ENCODE results near the gene GNPDA1. TPM values are rescaled to one million over a fixed set of nuclear protein-coding genes. Genes with fewer than 3 reads are reported as not detected.

The GNPDA1 gene
- total RNA-seq, 4 donors from 2014 or later = 16.9 to 40.7 (median 30.6) TPM

DNA sequence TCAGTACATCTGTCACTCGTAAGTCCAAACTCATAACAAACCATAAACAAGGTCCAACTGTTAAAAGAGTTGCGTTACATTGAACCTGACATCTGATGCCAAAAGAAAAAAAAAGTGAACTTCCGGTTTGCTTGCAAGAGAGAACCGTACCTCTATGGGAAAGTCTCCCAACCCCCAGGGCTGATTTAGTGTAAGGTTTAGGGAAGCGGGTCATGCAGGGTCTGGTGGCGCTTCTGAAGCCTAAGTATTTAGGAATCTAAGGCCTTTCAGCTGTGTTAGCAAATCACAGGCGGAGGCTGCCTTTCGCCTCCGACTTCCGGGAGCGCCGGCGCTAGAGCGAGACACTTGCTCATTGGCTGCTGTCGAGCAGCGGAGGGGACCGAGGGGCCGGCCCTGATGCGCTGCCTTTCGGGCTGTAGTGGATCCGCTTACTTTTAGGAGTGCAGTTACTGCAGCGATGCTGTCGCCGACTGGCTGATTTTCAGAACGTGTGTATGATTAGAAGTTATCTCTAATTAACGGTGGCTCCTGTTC, 12.0 kb upstream of the GNPDA1 start:
- peak overlapping the region; percentile 7 for H3K4me3 ChIP-seq (ENCODE audit: low read depth, poor library complexity, severe bottlenecking)
- peak; percentile 79 to 97 for DNase-seq (ENCODE audit: low spot score in 2 of 2)
- intact Hi-C loops (cut with DNase I; ENCODE audit: low total_unique reads) = no loop called here
- no peak for TF ChIP-seq CTCF (IDR thresholded peaks at IDR 0.05)
- no peak for TF ChIP-seq POLR2A (IDR thresholded peaks at IDR 0.05)
- 1% methylated on average over 26 of the region's 26 CpGs for WGBS, 2 donors

DNA sequence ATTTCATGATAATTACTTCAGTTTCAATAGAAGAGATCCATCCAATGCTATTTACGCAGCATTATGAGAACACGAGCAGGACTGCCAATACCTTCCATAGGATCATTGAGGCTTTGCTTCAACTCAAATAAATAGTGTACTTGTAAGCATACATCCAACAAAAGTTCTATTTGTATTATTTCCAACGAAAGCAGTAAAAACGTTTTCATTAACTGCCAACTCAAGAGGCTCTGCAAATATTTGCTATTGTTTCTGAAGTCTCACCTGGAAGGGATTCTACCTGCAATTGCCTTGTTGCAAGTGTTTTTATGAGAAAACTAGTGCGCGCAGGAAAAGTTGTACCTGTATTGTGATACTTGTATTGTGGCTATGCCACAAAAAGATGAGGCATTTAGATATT, 11.0 kb upstream of the GNPDA1 start:
- intact Hi-C loops (cut with DNase I; ENCODE audit: low total_unique reads) = no loop called here
- 86 to 90% methylated on average over 6 of the region's 6 CpGs for WGBS, 2 donors
- no peak for DNase-seq (ENCODE audit: low spot score in 2 of 2)
- H3K4me3 ChIP-seq (ENCODE audit: low read depth, poor library complexity, severe bottlenecking) = no peak overlapping the region
- no peak for TF ChIP-seq CTCF (IDR thresholded peaks at IDR 0.05)
- TF ChIP-seq POLR2A (IDR thresholded peaks at IDR 0.05) = no peak

GRCh38 chr5:142020122-142020659, 7.4 kb upstream of the GNPDA1 start:
- intact Hi-C loops (cut with DNase I; ENCODE audit: low total_unique reads) = no loop called here
- WGBS, 2 donors = 81 to 94% methylated on average over 1 of the region's 1 CpG
- H3K4me3 ChIP-seq (ENCODE audit: low read depth, poor library complexity, severe bottlenecking) = no peak overlapping the region
- TF ChIP-seq POLR2A (IDR thresholded peaks at IDR 0.05) (no peak), CTCF (IDR thresholded peaks at IDR 0.05) (no peak)
- no peak for DNase-seq (ENCODE audit: low spot score in 2 of 2)

DNA sequence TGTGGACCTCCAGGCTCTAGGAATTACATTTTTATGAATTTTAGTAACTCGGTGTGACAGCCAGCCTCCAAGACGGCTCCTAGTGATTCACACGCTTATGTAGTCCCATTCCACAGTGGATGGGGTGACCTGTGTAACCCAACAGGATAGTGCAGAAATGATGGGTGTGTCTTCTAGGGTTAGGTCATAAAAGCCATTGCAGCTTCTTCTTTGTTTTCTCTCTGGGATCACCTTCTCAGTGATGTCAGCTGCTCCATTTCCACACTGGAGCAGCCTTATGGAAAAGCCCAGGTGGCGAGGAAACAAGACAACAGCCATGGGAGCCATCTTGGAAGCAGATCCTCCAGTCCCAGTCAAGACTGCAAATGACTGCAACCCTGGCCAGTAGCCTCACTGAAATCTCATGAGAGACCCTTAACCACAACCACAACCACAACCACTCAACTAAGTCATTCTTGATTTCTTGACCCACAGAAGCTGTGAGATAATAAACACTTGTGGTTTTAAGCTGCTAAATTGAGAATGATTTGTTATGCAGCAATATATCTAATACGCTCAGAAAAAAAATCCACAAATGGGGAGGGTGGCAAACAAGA, 5.1 kb upstream of the GNPDA1 start:
- 86 to 92% methylated on average over 5 of the region's 5 CpGs for WGBS, 2 donors
- DNase-seq (ENCODE audit: low spot score in 2 of 2) = peak in 1 of 2 donors; percentile 32
- intact Hi-C loops (cut with DNase I; ENCODE audit: low total_unique reads) = no loop called here
- no peak overlapping the region for H3K4me3 ChIP-seq (ENCODE audit: low read depth, poor library complexity, severe bottlenecking)
- TF ChIP-seq CTCF (IDR thresholded peaks at IDR 0.05) (no peak), POLR2A (IDR thresholded peaks at IDR 0.05) (no peak)

DNA sequence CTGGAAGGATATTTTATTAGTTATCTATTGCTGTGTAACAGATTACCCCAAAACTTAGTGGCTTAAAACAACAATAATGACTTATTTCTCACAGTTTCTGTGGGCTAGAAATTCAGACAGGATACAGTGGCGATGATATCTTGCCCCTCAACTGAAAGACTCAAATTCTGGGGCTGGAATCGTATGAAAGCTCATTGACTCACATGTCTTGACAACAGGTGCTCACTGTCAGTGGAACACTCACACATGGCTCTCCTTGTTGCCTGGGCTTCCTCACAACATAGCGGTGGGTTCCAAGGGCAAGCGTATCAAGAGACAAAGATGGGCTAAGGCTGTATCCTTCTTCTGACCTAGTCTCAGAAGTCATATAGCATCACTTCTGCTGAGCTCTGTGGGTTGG, 3.7 kb upstream of the GNPDA1 start:
- WGBS, 2 donors = 83 to 86% methylated on average over 4 of the region's 4 CpGs
- intact Hi-C loops (cut with DNase I; ENCODE audit: low total_unique reads) = no loop called here

More for the DNA sequence above, 3.7 kb upstream of the GNPDA1 start:
- H3K4me3 ChIP-seq (ENCODE audit: low read depth, poor library complexity, severe bottlenecking) = no peak overlapping the region
- DNase-seq (ENCODE audit: low spot score in 2 of 2) = peak in 1 of 2 donors; percentile 75
- TF ChIP-seq POLR2A (IDR thresholded peaks at IDR 0.05) = no peak
- no peak for TF ChIP-seq CTCF (IDR thresholded peaks at IDR 0.05)
